WTC11 (cell line): ENCODE measurements around the gene LLGL1. TPM values are rescaled to one million over a fixed set of nuclear protein-coding genes. Genes with fewer than 3 reads are reported as not detected.

Experiments
- ATAC-seq: fragments of 200-7000 bp; cut with Tn5 transposase; 2 replicates; pipeline ENCODE4 v1.10.0; 2021; ENCODE audit warnings: mild to moderate bottlenecking, moderate library complexity
- CTCF ChIA-PET: fragments of 300-600 bp; sonication (Branson Sonifier 250); formaldehyde crosslinking; loops from one replicate; lab custom pipeline; 2021; ENCODE audit warnings: antibody characterized with exemption; lab: Charles Lee
- POLR2A ChIA-PET: fragments of 350-600 bp; sonication (Branson Sonifier 250); formaldehyde crosslinking; loops from one replicate; lab custom pipeline; 2021; ENCODE audit warnings: antibody characterized with exemption; lab: Charles Lee
- DNase-seq: peaks from one replicate; pipeline ENCODE4 v3.0.0; 2021; ENCODE audit warnings: low spot score
- H3K27ac Mint-ChIP-seq: 2 replicates; pipeline ENCODE4 v1.8.0; 2021; ENCODE audit warnings: mixed read lengths
- H3K27me3 Mint-ChIP-seq: 2 replicates; pipeline ENCODE4 v1.8.0; 2021; ENCODE audit warnings: low read depth, mild to moderate bottlenecking, moderate library complexity, mixed read lengths
- H3K36me3 Mint-ChIP-seq: 2 replicates; pipeline ENCODE4 v1.8.0; 2021; ENCODE audit warnings: mixed read lengths
- H3K4me1 Mint-ChIP-seq: 2 replicates; pipeline ENCODE4 v1.8.0; 2022; ENCODE audit warnings: mixed read lengths
- H3K4me3 Mint-ChIP-seq: 2 replicates; pipeline ENCODE4 v1.8.0; 2021; ENCODE audit warnings: mild to moderate bottlenecking, moderate library complexity, mixed read lengths
- H3K9me3 Mint-ChIP-seq: 2 replicates; pipeline ENCODE4 v1.8.0; 2021; ENCODE audit warnings: mixed read lengths
- ARID4B ChIP-seq: sonication (generic); formaldehyde crosslinking; IDR thresholded peaks from 2 replicates; pipeline ENCODE4 v1.8.0; 2023; ENCODE audit warnings: missing genetic modification reagents, mild to moderate bottlenecking, borderline replicate concordance
- ATF3 ChIP-seq: sonication (generic); formaldehyde crosslinking; conservative IDR thresholded peaks from 2 replicates; pipeline ENCODE4 v1.8.1; 2022; ENCODE audit warnings: mild to moderate bottlenecking, missing genetic modification reagents
- ESRRA ChIP-seq: sonication (generic); formaldehyde crosslinking; IDR thresholded peaks from 2 replicates; pipeline ENCODE4 v1.8.1; 2022; ENCODE audit warnings: mild to moderate bottlenecking, missing genetic modification reagents, borderline replicate concordance
- HMGA2 ChIP-seq: fragments of 250-450 bp; sonication (Bioruptor Pico); IDR thresholded peaks from 2 replicates; pipeline ENCODE4 v1.4.0; 2021; ENCODE audit warnings: mild to moderate bottlenecking, moderate library complexity
- IRF1 ChIP-seq: sonication (generic); formaldehyde crosslinking; IDR thresholded peaks from 2 replicates; pipeline ENCODE4 v1.8.0; 2023; ENCODE audit warnings: missing genetic modification reagents
- JAZF1 ChIP-seq: fragments of 250-450 bp; sonication (Bioruptor Pico); IDR thresholded peaks from 2 replicates; pipeline ENCODE4 v1.9.0; 2021; ENCODE audit warnings: moderate library complexity, mild to moderate bottlenecking, inconsistent platforms
- JUN ChIP-seq: sonication (generic); formaldehyde crosslinking; IDR thresholded peaks from 2 replicates; pipeline ENCODE4 v1.8.0; 2023; ENCODE audit warnings: mild to moderate bottlenecking, missing genetic modification reagents
- KAT7 ChIP-seq: sonication (generic); formaldehyde crosslinking; IDR thresholded peaks from 2 replicates; pipeline ENCODE4 v1.8.1; 2023; ENCODE audit warnings: missing genetic modification reagents, mild to moderate bottlenecking, borderline replicate concordance
- NFE2L1 ChIP-seq: sonication (generic); formaldehyde crosslinking; IDR thresholded peaks from 2 replicates; pipeline ENCODE4 v1.8.1; 2023; ENCODE audit warnings: missing genetic modification reagents
- NR1H2 ChIP-seq: sonication (generic); formaldehyde crosslinking; IDR thresholded peaks from 2 replicates; pipeline ENCODE4 v1.9.0; 2021; ENCODE audit warnings: mild to moderate bottlenecking, moderate library complexity, missing genetic modification reagents
- PREB ChIP-seq: sonication (generic); formaldehyde crosslinking; IDR thresholded peaks from 2 replicates; pipeline ENCODE4 v1.8.1; 2022; ENCODE audit warnings: mild to moderate bottlenecking, missing genetic modification reagents, moderate library complexity, borderline replicate concordance
- SMAD4 ChIP-seq: sonication (generic); formaldehyde crosslinking; IDR thresholded peaks from 2 replicates; pipeline ENCODE4 v1.8.0; 2022; ENCODE audit warnings: mild to moderate bottlenecking, missing genetic modification reagents
- TEAD1 ChIP-seq: sonication (generic); formaldehyde crosslinking; IDR thresholded peaks from 2 replicates; pipeline ENCODE4 v1.8.0; 2022; ENCODE audit warnings: mild to moderate bottlenecking, missing genetic modification reagents
- TEAD4 ChIP-seq: sonication (generic); formaldehyde crosslinking; IDR thresholded peaks from 2 replicates; pipeline ENCODE4 v1.8.0; 2022; ENCODE audit warnings: mild to moderate bottlenecking, missing genetic modification reagents
- TP53 ChIP-seq: sonication (generic); formaldehyde crosslinking; IDR thresholded peaks from 2 replicates; pipeline ENCODE4 v1.8.1; 2023; ENCODE audit warnings: mild to moderate bottlenecking, missing genetic modification reagents
- USF1 ChIP-seq: sonication (generic); formaldehyde crosslinking; IDR thresholded peaks from 2 replicates; pipeline ENCODE4 v1.8.0; 2022; ENCODE audit warnings: mild to moderate bottlenecking, missing genetic modification reagents
- ZNF121 ChIP-seq: sonication (generic); formaldehyde crosslinking; IDR thresholded peaks from 2 replicates; pipeline ENCODE4 v1.8.0; 2023; ENCODE audit warnings: missing genetic modification reagents
- ZNF423 ChIP-seq: fragments of 250-450 bp; sonication (Bioruptor Pico); IDR thresholded peaks from 2 replicates; pipeline ENCODE4 v2.1.2; 2022; ENCODE audit warnings: mild to moderate bottlenecking, moderate library complexity
- ZNF532 ChIP-seq: fragments of 250-450 bp; sonication (Bioruptor Pico); IDR thresholded peaks from 2 replicates; pipeline ENCODE4 v1.9.0; 2021; ENCODE audit warnings: mild to moderate bottlenecking, borderline replicate concordance
- total RNA-seq: library from RNA; stranded (reverse); gene quantifications from 3 replicates; pipeline ENCODE4 v1.2.3, GENCODE V29; 2021

The LLGL1 gene
- total RNA-seq, 1 experiment from 2014 or later: 87.8 TPM

- no peak for DNase-seq
- ChIA-PET POLR2A (no interaction called here), CTCF (interaction anchor here (0.6 to 2.5 kb wide), 5 partner anchors 9 to 60 kb away, joined by 4 to 16 read pairs (median 10); partner anchors contain the start of gene ALKBH5)
- Mint-ChIP-seq H3K4me1 (peaks cover 7% of the 10 kb centered on the region; the same call in 1 of the 2 replicates), H3K4me3 (no peak overlapping the region), H3K27ac (peak overlapping the region; percentile 54; the same call in 1 of the 2 replicates), H3K36me3 (peaks cover 38% of the 10 kb centered on the region), H3K9me3 (no peaks in the 10 kb centered on the region), H3K27me3 (no peaks in the 10 kb centered on the region)
- no peak for ATAC-seq
- TF ChIP-seq TP53: no peak
- TF ChIP-seq TEAD1 (CRISPR knock-in tag): no peak
- TF ChIP-seq ZNF121 (CRISPR knock-in tag): no peak
- no peak for TF ChIP-seq KAT7 (CRISPR knock-in tag)
- no peak for TF ChIP-seq PREB
- no peak for TF ChIP-seq JAZF1 (CRISPR knock-in tag)
- no peak for TF ChIP-seq NR1H2 (CRISPR knock-in tag)
- TF ChIP-seq IRF1 (CRISPR knock-in tag): no peak
- no peak for TF ChIP-seq TEAD4 (CRISPR knock-in tag)
- TF ChIP-seq JUN (CRISPR knock-in tag): no peak
- TF ChIP-seq ZNF423 (CRISPR knock-in tag): no peak
- TF ChIP-seq ARID4B: no peak
- no peak for TF ChIP-seq SMAD4 (CRISPR knock-in tag)
- no peak for TF ChIP-seq ESRRA (CRISPR knock-in tag)
- TF ChIP-seq ZNF532 (CRISPR knock-in tag): no peak
Measured at GRCh38 chr17:18201108-18201507, 24.3 kb upstream of the LLGL1 start.

- H3K36me3 Mint-ChIP-seq: peaks cover 32% of the 10 kb centered on the region
- TF ChIP-seq NFE2L1 (CRISPR knock-in tag) (no peak), USF1 (CRISPR knock-in tag) (peak; percentile 42; the same call in 1 of the 2 replicates), ATF3 (CRISPR knock-in tag) (no peak), HMGA2 (CRISPR knock-in tag) (no peak), ZNF423 (CRISPR knock-in tag) (peak; percentile 45; the same call in 1 of the 2 replicates)
- no peak for DNase-seq
- no peaks in the 10 kb centered on the region for H3K9me3 Mint-ChIP-seq
- no peak overlapping the region for H3K4me3 Mint-ChIP-seq
- POLR2A ChIA-PET: no interaction called here
- peak overlapping the region; percentile 80; the same call in 1 of the 2 replicates for H3K27ac Mint-ChIP-seq
- no peaks in the 10 kb centered on the region for H3K27me3 Mint-ChIP-seq
- peaks cover 7% of the 10 kb centered on the region; the same call in 1 of the 2 replicates for H3K4me1 Mint-ChIP-seq
- CTCF ChIA-PET: interaction anchor here (1.4 to 2.5 kb wide), 3 partner anchors 14 to 63 kb away, joined by 6 to 16 read pairs (median 10); partner anchors contain the start of gene ALKBH5
- ATAC-seq: peak; percentile 24; the same call in 1 of the 2 replicates
Measured at GRCh38 chr17:18203308-18203707, 22.1 kb upstream of the LLGL1 start.
